Liver (tissue), 9 donors: ENCODE results near the gene TMEM179. TPM values are rescaled to one million over a fixed set of nuclear protein-coding genes. Genes with fewer than 3 reads are reported as not detected.

Experiments
- DNase-seq: peaks from one replicate; pipeline ENCODE4 v3.0.0-alpha.2; 2017; ENCODE audit warnings: low spot score
- H3K27ac ChIP-seq, 2 donors: one replicate each; pipeline ENCODE4 v1.7.0; 2013; ENCODE audit warnings: inconsistent platforms in 2 of 2, low read length in 2 of 2, control low read depth in 1 of 2, low read depth in 1 of 2, mild to moderate bottlenecking in 1 of 2
- H3K27me3 ChIP-seq, 4 donors: one replicate each; pipeline versions ENCODE4 v1.6.1 to v1.7.0; 2013; ENCODE audit warnings: low read length in 3 of 4, inconsistent platforms in 1 of 4, mild to moderate bottlenecking in 1 of 4, moderate library complexity in 1 of 4; ENCODE audit not compliant: control insufficient read depth in 4 of 4, insufficient read depth in 4 of 4
- H3K36me3 ChIP-seq, 4 donors: one replicate each; pipeline versions ENCODE4 v1.6.1 to v1.7.0; 2013; ENCODE audit warnings: low read length in 3 of 4, mild to moderate bottlenecking in 3 of 4, low read depth in 1 of 4, moderate library complexity in 1 of 4; ENCODE audit not compliant: control insufficient read depth in 4 of 4, insufficient read depth in 3 of 4
- H3K4me1 ChIP-seq, 4 donors: one replicate each; pipeline versions ENCODE4 v1.6.1 to v1.7.0; 2013; ENCODE audit warnings: low read length in 3 of 4, mild to moderate bottlenecking in 3 of 4, moderate library complexity in 1 of 4; ENCODE audit not compliant: control insufficient read depth in 4 of 4, insufficient read depth in 4 of 4
- H3K4me3 ChIP-seq, 3 donors: one replicate each; pipeline versions ENCODE4 v1.6.1 to v1.7.0; 2013; ENCODE audit warnings: low read length in 3 of 3, control low read depth in 1 of 3, low read depth in 1 of 3, mild to moderate bottlenecking in 1 of 3
- H3K9ac ChIP-seq, 2 donors: one replicate each; pipeline ENCODE4 v1.7.0; 2013; ENCODE audit warnings: low read length in 2 of 2, mild to moderate bottlenecking in 2 of 2, moderate library complexity in 2 of 2, control low read depth in 1 of 2, low read depth in 1 of 2
- H3K9me3 ChIP-seq, 4 donors: one replicate each; pipeline versions ENCODE4 v1.6.1 to v1.7.0; 2013; ENCODE audit warnings: low read length in 3 of 4; ENCODE audit not compliant: control insufficient read depth in 4 of 4
- ATF3 ChIP-seq: IDR thresholded peaks from 2 replicates; pipeline ENCODE4 v1.6.1; 2016; ENCODE audit warnings: antibody characterized with exemption
- CTCF ChIP-seq: fragments of 150-350 bp; IDR thresholded peaks from 2 replicates; pipeline ENCODE4 v1.5.1; 2017; ENCODE audit warnings: improper control_type of control experiment, low read depth, low read length; ENCODE audit not compliant: missing input control
- EGR1 ChIP-seq, 2 donors: IDR thresholded peaks; 2 replicates each; pipeline ENCODE4 v1.6.1; 2016 to 2018; ENCODE audit warnings: antibody characterized with exemption in 2 of 2, low read depth in 2 of 2
- FOXA1 ChIP-seq: IDR thresholded peaks from 2 replicates; pipeline ENCODE4 v1.6.1; 2016; ENCODE audit warnings: antibody characterized with exemption
- FOXA2 ChIP-seq: IDR thresholded peaks from 2 replicates; pipeline ENCODE4 v1.6.1; 2016; ENCODE audit warnings: antibody characterized with exemption
- GABPA ChIP-seq, 2 donors: IDR thresholded peaks in 1 of 2; conservative IDR thresholded peaks in 1 of 2; 2 replicates each; pipeline ENCODE4 v1.6.1; 2016; ENCODE audit warnings: antibody characterized with exemption in 2 of 2, mild to moderate bottlenecking in 1 of 2, moderate library complexity in 1 of 2
- HNF4A ChIP-seq, 2 donors: conservative IDR thresholded peaks; 2 replicates each; pipeline ENCODE4 v1.6.1; 2016; ENCODE audit warnings: antibody characterized with exemption in 2 of 2, mild to moderate bottlenecking in 2 of 2
- HNF4G ChIP-seq: IDR thresholded peaks from 2 replicates; pipeline ENCODE4 v1.6.1; 2016; ENCODE audit warnings: antibody characterized with exemption
- JUND ChIP-seq, 2 donors: IDR thresholded peaks; 2 replicates each; pipeline ENCODE4 v1.6.1; 2016; ENCODE audit warnings: antibody characterized with exemption in 2 of 2
- MAX ChIP-seq: IDR thresholded peaks from 2 replicates; pipeline ENCODE4 v1.6.1; 2016; ENCODE audit warnings: antibody characterized with exemption
- NR2F2 ChIP-seq: IDR thresholded peaks from 2 replicates; pipeline ENCODE4 v1.6.1; 2016; ENCODE audit warnings: antibody characterized with exemption
- RAD21 ChIP-seq, 2 donors: IDR thresholded peaks; 2 replicates each; pipeline ENCODE4 v1.6.1; 2016; ENCODE audit warnings: antibody characterized with exemption in 2 of 2, mild to moderate bottlenecking in 2 of 2
- REST ChIP-seq: IDR thresholded peaks from 2 replicates; pipeline ENCODE4 v1.6.1; 2016; ENCODE audit warnings: antibody characterized with exemption, mild to moderate bottlenecking
- RXRA ChIP-seq, 2 donors: IDR thresholded peaks; 2 replicates each; pipeline ENCODE4 v1.6.1; 2017 to 2018; ENCODE audit warnings: antibody characterized with exemption in 2 of 2, mild to moderate bottlenecking in 1 of 2
- YY1 ChIP-seq: IDR thresholded peaks from 2 replicates; pipeline ENCODE4 v1.6.1; 2016; ENCODE audit warnings: antibody characterized with exemption, mild to moderate bottlenecking
- ZBTB33 ChIP-seq: IDR thresholded peaks from 2 replicates; pipeline ENCODE4 v1.6.1; 2016; ENCODE audit warnings: antibody characterized with exemption
- WGBS: extraction: QIAGEN DNeasy Blood & Tissue Kit; methylation state at CpG from one replicate; pipeline ENCODE4 v1.1.7; 2013; 5-methylcytosine and 5-hydroxymethylcytosine counted together
- polyA plus RNA-seq, 2 donors: library from polyadenylated mRNA; stranded (reverse) in 1 of 2; unstranded in 1 of 2; fragments of 200-250 nt in 1 of 2; fragments of >200 nt in 1 of 2; fragmentation: Nextera tagmentation in 1 of 2; extraction: Ambion mirVana in 1 of 2; gene quantifications; one replicate each; pipeline versions ENCODE4 v1.2.1 to v1.2.3, GENCODE V29; 2013 to 2015
- total RNA-seq, 2 donors: library from RNA; depleted of rRNA; stranded (reverse); fragments of >200 nt; gene quantifications; one replicate each; pipeline ENCODE4 v1.2.3, GENCODE V29; 2014
- donor health status: healthy.
- donor health status: healthy.
- donor health status: healthy.
- donor health status: healthy.
- donor health status: healthy.

Gene TMEM179
- total and polyA plus RNA-seq, 4 donors: 0.12 to 0.37 TPM; not detected in 2

GRCh38 chr14:104572024-104572626 lies 32.4 kb downstream of the TMEM179 start:
- no peak for TF ChIP-seq GABPA (IDR thresholded peaks at IDR 0.05 in 1 of 2, conservative IDR thresholded peaks at IDR 0.05 in 1 of 2)
- TF ChIP-seq MAX: no peak
- no peak for TF ChIP-seq HNF4A (conservative IDR thresholded peaks at IDR 0.05)
- no peak for TF ChIP-seq FOXA1
- TF ChIP-seq EGR1 (IDR thresholded peaks at IDR 0.05; ENCODE audit: low read depth in 2 of 2): no peak
- TF ChIP-seq ATF3: no peak
- no peak for TF ChIP-seq CTCF
- no peak for TF ChIP-seq RAD21 (IDR thresholded peaks at IDR 0.05)
- TF ChIP-seq ZBTB33: no peak
- TF ChIP-seq REST: no peak
- TF ChIP-seq RXRA (IDR thresholded peaks at IDR 0.05): no peak
- no peak for TF ChIP-seq YY1
- no peak for TF ChIP-seq HNF4G
- TF ChIP-seq NR2F2: no peak
- TF ChIP-seq FOXA2: no peak
- TF ChIP-seq JUND (IDR thresholded peaks at IDR 0.05): no peak
- peaks cover 6 to 9% (median 8%) of the 10 kb centered on the region in 4 donors for H3K4me1 ChIP-seq
- H3K27ac ChIP-seq: no peak overlapping the region
- H3K4me3 ChIP-seq: no peak overlapping the region
- no peak overlapping the region for H3K9ac ChIP-seq
- no peaks in the 10 kb centered on the region for H3K36me3 ChIP-seq
- no peaks in the 10 kb centered on the region for H3K9me3 ChIP-seq
- no peak for DNase-seq
- H3K27me3 ChIP-seq: peaks cover 0 to 2% (median 0%) of the 10 kb centered on the region in 4 donors
- WGBS: 83% methylated on average over 11 of the region's 11 CpGs
